Osteocyte (in vitro differentiated cells): ENCODE results near the gene TNN. TPM values are rescaled to one million over a fixed set of nuclear protein-coding genes. Genes with fewer than 3 reads are reported as not detected.

Experiments
- DNase-seq: peaks from one replicate; pipeline ENCODE4 v3.0.0; 2021; ENCODE audit warnings: mixed read lengths; ENCODE audit not compliant: unreplicated experiment; ENCODE audit errors: extremely low spot score
- H3K27ac Mint-ChIP-seq: one replicate; pipeline ENCODE4 v1.8.0; 2021; ENCODE audit warnings: mild to moderate bottlenecking, mixed read lengths; ENCODE audit not compliant: unreplicated experiment
- H3K27me3 Mint-ChIP-seq: one replicate; pipeline ENCODE4 v1.8.0; 2021; ENCODE audit warnings: mixed read lengths; ENCODE audit not compliant: unreplicated experiment
- H3K36me3 Mint-ChIP-seq: one replicate; pipeline ENCODE4 v1.8.0; 2021; ENCODE audit warnings: mixed read lengths; ENCODE audit not compliant: unreplicated experiment
- H3K4me1 Mint-ChIP-seq: one replicate; pipeline ENCODE4 v1.8.0; 2021; ENCODE audit warnings: mixed read lengths; ENCODE audit not compliant: unreplicated experiment
- H3K4me3 Mint-ChIP-seq: one replicate; pipeline ENCODE4 v1.8.0; 2021; ENCODE audit warnings: mild to moderate bottlenecking, moderate library complexity, mixed read lengths; ENCODE audit not compliant: unreplicated experiment
- H3K9me3 Mint-ChIP-seq: one replicate; pipeline ENCODE4 v1.8.0; 2021; ENCODE audit warnings: mixed read lengths; ENCODE audit not compliant: unreplicated experiment
- CTCF ChIP-seq: fragments of 200-600 bp; sonication (generic); IDR thresholded peaks from 2 replicates; pipeline ENCODE4 v1.5.0; 2021; ENCODE audit warnings: antibody characterized with exemption, mild to moderate bottlenecking, moderate library complexity
- total RNA-seq: library from RNA; stranded (reverse); gene quantifications from 2 replicates; pipeline ENCODE4 v1.2.1, GENCODE V29; 2021

The TNN gene
- total RNA-seq, 1 donor from 2014 or later: not detected

GRCh38 chr1:175050992-175051391 lies 16.6 kb upstream of the TNN start:
- no peak overlapping the region for H3K4me3 Mint-ChIP-seq
- no peaks in the 10 kb centered on the region for H3K4me1 Mint-ChIP-seq
- no peak overlapping the region for H3K27ac Mint-ChIP-seq
- H3K36me3 Mint-ChIP-seq: no peaks in the 10 kb centered on the region
- H3K9me3 Mint-ChIP-seq: no peaks in the 10 kb centered on the region
- no peak for TF ChIP-seq CTCF
- DNase-seq: no peak
- peaks cover 4% of the 10 kb centered on the region for H3K27me3 Mint-ChIP-seq

GRCh38 chr1:175054736-175055135 lies 12.9 kb upstream of the TNN start:
- Mint-ChIP-seq H3K36me3 (no peaks in the 10 kb centered on the region), H3K27me3 (no peaks in the 10 kb centered on the region), H3K9me3 (no peaks in the 10 kb centered on the region), H3K4me1 (no peaks in the 10 kb centered on the region), H3K4me3 (no peak overlapping the region), H3K27ac (no peak overlapping the region)
- no peak for TF ChIP-seq CTCF
- no peak for DNase-seq

- DNase-seq: no peak
- H3K27me3 Mint-ChIP-seq: peaks cover 8% of the 10 kb centered on the region
- no peak overlapping the region for H3K4me3 Mint-ChIP-seq
- H3K27ac Mint-ChIP-seq: no peak overlapping the region
- H3K4me1 Mint-ChIP-seq: no peaks in the 10 kb centered on the region
- no peak for TF ChIP-seq CTCF
- no peaks in the 10 kb centered on the region for H3K36me3 Mint-ChIP-seq
- no peaks in the 10 kb centered on the region for H3K9me3 Mint-ChIP-seq
These were observed 5.3 kb upstream of the TNN start for GRCh38 chr1:175062339-175062738.

- Mint-ChIP-seq H3K4me3 (no peak overlapping the region), H3K9me3 (no peaks in the 10 kb centered on the region), H3K27me3 (peaks cover 8% of the 10 kb centered on the region), H3K4me1 (no peaks in the 10 kb centered on the region), H3K36me3 (no peaks in the 10 kb centered on the region), H3K27ac (no peak overlapping the region)
- DNase-seq: no peak
- TF ChIP-seq CTCF: no peak
These were observed 4.8 kb upstream of the TNN start for GRCh38 chr1:175062858-175063257.

GRCh38 chr1:175070818-175071217 lies 3.2 kb downstream of the TNN start:
- no peak for DNase-seq
- Mint-ChIP-seq H3K4me3 (no peak overlapping the region), H3K4me1 (peaks cover 20% of the 10 kb centered on the region), H3K36me3 (no peaks in the 10 kb centered on the region), H3K27ac (no peak overlapping the region), H3K27me3 (peaks cover 8% of the 10 kb centered on the region), H3K9me3 (no peaks in the 10 kb centered on the region)
- no peak for TF ChIP-seq CTCF
